ENCODE results near the gene CIDEC. TPM values are rescaled to one million over a fixed set of nuclear protein-coding genes. Genes with fewer than 3 reads are reported as not detected.
A peak's percentile ranks its signal among the peaks of the same experiment; 100 is the strongest.
"Not testable (repeated sequence)": the region's sequence is repeated elsewhere in the genome, so short reads cannot be mapped to it uniquely, and the experiment has no call there.

CIDEC gene
- total and polyA plus RNA-seq, 8 donors, result 0.18 to 0.68 (median 0.27) TPM; not detected in 4

DNA sequence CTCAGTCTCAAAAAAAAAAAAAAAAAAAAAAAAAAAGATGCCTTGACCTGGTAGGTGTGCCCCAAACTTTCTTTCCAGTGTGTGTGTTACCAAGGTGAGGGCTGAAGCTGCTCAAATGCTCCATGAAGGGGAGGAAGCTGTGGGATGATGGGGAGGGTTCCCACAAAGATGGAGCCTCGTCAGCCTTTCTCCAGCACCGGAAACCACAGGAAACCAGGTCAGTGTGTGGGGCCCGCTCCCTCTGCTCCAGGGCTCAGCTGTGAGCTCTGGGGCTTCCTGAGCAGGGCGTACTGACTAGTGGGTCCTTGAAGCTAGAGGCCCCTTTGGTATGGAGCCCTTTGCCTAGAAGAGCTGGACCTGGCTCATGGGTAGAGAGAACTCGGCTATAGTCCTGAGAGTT is 21.9 kb upstream of the CIDEC start:
- no peaks in the 10 kb centered on the region for H3K36me3 ChIP-seq
- H3K27ac ChIP-seq, result peak overlapping the region in 1 of 2 donors; percentile 2
- no peaks in the 10 kb centered on the region for H3K9me3 ChIP-seq
- no peak for DNase-seq
- peaks cover 4 to 27% of the 10 kb centered on the region in 2 donors for H3K4me1 ChIP-seq
- H3K27me3 ChIP-seq, result no peaks in the 10 kb centered on the region
- no peak overlapping the region for H3K4me3 ChIP-seq
- no peak for TF ChIP-seq CTCF (IDR thresholded peaks at IDR 0.05)
- intact Hi-C loops (cut with DNase I), result no loop called here
- no peak for ATAC-seq

DNA sequence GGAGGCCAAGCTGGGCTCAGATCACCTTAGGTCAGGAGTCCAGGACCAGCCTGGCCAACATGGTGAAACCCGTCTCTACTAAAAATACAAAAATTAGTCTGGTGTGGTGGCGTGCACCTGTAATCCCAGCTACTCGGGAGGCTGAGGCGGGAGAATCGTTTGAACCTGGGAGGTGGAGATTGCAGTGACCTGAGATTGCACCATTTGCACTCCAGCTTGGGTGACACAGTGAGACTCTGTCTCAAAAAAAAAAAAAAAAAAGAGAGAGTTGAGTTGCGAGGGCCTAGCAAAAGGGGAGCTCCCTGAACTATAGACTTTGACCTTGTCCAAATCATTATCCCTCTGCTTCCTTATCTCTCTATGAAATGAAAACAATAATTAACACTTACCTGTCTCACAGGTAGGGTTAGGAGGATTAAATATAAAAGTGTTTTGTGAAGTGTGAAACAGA is 20.9 kb upstream of the CIDEC start:
- H3K27me3 ChIP-seq; DNase-seq; H3K36me3 ChIP-seq; ATAC-seq; intact Hi-C loops (cut with DNase I); H3K4me3 ChIP-seq; H3K9me3 ChIP-seq; H3K27ac ChIP-seq: not testable (repeated sequence)
- peaks cover 4 to 27% of the 10 kb centered on the region in 2 donors for H3K4me1 ChIP-seq

- DNase-seq (no peak), ATAC-seq (no peak)
- intact Hi-C loops (cut with DNase I), result no loop called here
- no peak overlapping the region for H3K27ac ChIP-seq
- peaks cover 0 to 4% of the 10 kb centered on the region in 2 donors for H3K36me3 ChIP-seq
- no peak overlapping the region for H3K4me3 ChIP-seq
- TF ChIP-seq CTCF (IDR thresholded peaks at IDR 0.05), result no peak
- peaks cover 4 to 27% of the 10 kb centered on the region in 2 donors for H3K4me1 ChIP-seq
- no peaks in the 10 kb centered on the region for H3K9me3 ChIP-seq
- H3K27me3 ChIP-seq, result no peaks in the 10 kb centered on the region
Observed at GRCh38 chr3:9899289-9899791, 19.3 kb upstream of the CIDEC start.

DNA sequence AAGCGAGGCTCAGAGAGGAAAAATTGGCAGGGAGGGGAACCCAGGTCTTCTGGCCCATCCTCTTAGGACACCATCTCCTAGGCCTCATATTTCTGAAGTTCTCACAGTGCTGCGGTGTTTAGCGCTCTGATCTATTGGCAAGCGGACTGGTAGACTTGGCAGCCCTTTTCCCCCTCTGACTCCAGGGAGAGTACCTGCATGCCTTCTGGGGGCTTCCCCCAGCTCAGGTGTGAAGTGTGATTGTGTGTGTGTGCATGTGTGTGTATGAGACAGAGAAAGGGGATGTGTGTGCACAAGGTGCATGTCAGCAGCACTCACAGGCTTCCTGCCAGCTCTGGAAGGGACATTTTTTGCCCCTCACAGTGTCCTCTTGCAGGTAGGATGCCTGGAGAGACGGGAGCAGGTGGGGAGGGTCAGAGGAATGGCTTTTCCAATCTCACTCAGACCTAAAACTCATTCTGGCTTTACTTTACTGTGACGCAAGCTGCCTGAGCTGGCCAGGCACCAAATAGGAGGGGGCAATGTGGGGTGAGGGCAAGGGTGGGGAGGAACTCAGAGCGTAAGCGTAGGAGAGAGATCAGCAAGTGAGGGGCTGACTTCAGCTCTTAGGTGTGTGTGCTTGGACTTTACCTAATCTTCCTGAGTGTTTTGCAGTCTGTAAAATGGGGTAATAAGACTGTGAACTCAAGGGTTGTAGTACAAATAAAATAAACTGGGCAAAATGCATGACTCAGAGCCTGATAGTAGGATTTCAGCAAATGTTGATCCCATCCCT is 18.6 kb upstream of the CIDEC start:
- no peak overlapping the region for H3K4me3 ChIP-seq
- intact Hi-C loops (cut with DNase I), result no loop called here
- peak overlapping the region; percentile 17 to 35 for H3K27ac ChIP-seq
- DNase-seq (peak in 1 of 4 donors; percentile 66), ATAC-seq (peak; percentile 19)
- no peaks in the 10 kb centered on the region for H3K9me3 ChIP-seq
- H3K4me1 ChIP-seq, result peaks cover 4 to 32% of the 10 kb centered on the region in 2 donors
- no peaks in the 10 kb centered on the region for H3K27me3 ChIP-seq
- TF ChIP-seq CTCF (IDR thresholded peaks at IDR 0.05), result no peak
- peaks cover 0 to 7% of the 10 kb centered on the region in 2 donors for H3K36me3 ChIP-seq

DNA sequence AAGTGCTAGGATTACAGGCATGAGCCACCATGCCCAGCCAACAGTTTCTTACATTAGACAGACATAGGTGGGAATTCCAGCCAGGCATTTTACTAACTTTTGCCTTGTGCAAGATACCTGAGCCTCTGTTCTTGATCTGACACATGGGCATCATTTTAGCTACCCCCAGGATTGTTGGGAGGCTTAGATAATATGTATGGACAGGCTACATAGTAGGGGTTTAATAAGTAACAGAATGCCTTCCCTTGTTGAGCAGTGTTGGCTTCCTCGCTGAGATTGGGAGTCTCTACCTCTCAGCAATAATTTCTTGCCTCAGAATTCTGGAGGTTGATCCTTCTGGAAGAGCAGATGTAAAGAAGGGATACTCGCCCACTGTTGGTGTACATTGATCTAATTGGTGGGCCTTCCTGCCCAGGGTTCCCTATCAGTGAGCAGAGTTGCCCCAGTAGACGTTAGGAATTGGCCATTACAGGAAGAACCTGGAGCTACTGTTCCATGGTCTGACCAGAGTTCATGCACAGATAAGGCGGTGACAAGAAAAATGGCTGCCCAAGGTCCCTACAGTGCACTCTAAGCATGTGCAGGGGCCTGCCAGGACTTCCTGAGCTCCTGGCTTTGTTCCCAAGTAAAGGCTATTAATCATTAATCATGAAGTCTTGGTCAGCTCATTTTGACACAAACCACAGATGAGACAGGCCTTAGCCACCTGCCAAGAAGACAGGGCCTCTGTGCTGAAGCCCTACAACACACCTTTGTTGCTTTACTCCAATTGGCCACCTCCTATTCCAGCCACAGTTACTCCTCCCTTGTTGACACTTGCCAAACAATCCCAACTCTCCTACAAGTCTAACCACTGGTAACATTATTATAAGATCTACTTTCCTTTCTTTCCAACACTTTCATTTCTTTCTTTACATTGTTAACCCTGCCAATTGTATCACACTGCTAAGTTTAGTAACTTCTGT is 17.6 kb upstream of the CIDEC start:
- H3K9me3 ChIP-seq, result no peaks in the 10 kb centered on the region
- H3K27me3 ChIP-seq, result no peaks in the 10 kb centered on the region
- H3K4me1 ChIP-seq, result peaks cover 4 to 31% of the 10 kb centered on the region in 2 donors
- H3K27ac ChIP-seq, result peak overlapping the region; percentile 17 to 46
- intact Hi-C loops (cut with DNase I), result no loop called here
- H3K36me3 ChIP-seq, result peaks cover 0 to 17% of the 10 kb centered on the region in 2 donors
- TF ChIP-seq CTCF (IDR thresholded peaks at IDR 0.05), result no peak
- peak in 2 of 4 donors; percentile 60 to 78 for DNase-seq
- H3K4me3 ChIP-seq, result no peak overlapping the region
- peak; percentile 82 for ATAC-seq

DNA sequence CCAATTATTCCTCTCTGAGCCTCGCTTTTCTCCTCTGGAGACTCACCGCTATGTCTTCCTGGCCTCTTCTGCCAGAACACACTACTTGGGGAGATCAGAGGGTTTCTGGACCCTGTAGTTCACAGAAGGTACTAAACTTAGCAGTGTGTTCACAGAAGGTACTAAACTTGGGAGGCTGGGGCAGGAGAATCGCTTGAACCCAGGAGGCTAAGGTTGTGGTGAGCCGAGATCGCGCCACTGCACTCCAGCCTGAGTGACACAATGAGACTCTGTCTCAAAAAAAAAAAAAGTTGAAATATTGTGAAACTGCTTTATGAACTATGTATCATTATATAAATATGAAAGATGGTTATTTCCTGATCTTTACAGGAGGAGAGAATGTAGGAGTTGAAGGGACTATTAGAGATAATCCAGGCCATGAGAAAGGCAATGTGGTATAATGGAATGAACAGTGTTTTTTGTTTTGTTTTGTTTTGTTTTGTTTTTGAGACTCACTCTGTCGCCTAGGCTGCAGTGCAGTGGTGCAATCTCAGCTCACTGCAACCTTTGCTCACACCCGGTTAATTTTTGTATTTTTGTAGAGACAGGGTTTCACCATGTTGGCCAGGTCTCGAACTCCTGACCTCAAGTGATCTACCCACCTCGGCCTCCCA is 16.8 kb upstream of the CIDEC start:
- intact Hi-C loops (cut with DNase I); H3K27me3 ChIP-seq; H3K4me3 ChIP-seq; H3K9me3 ChIP-seq; H3K27ac ChIP-seq; ATAC-seq; DNase-seq: not testable (repeated sequence)
- H3K4me1 ChIP-seq, result peaks cover 4 to 28% of the 10 kb centered on the region in 2 donors
- peaks cover 0 to 20% of the 10 kb centered on the region in 2 donors for H3K36me3 ChIP-seq

DNA sequence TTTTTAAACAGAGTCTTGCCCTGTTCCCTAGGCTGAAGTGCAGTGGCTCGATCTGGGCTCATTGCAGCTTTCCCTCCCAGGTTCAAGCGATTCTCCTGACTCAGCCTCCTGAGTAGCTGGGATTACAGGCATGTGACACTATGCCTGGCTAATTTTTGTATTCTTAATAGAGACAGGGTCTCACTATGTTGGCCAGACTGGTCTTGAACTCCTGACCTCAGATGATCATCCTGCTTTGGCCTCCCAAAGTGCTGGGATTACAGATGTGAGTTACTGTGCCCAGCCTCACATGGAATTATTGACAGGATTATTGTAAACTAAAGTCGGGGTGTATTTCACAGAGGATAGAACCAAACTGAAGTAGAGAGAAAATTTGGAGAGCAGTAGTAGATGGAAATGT is 15.7 kb upstream of the CIDEC start:
- H3K4me3 ChIP-seq; H3K27me3 ChIP-seq; DNase-seq; H3K27ac ChIP-seq; H3K9me3 ChIP-seq; ATAC-seq; intact Hi-C loops (cut with DNase I): not testable (repeated sequence)
- Histone ChIP-seq H3K4me1 (peaks cover 8 to 37% of the 10 kb centered on the region in 2 donors), H3K36me3 (peaks cover 0 to 20% of the 10 kb centered on the region in 2 donors)
